B cell (primary cell): ENCODE measurements around the gene DEFB119. TPM values are rescaled to one million over a fixed set of nuclear protein-coding genes. Genes with fewer than 3 reads are reported as not detected.

Experiments
- ATAC-seq: fragments of 200-7000 bp; cut with Tn5 transposase; one replicate; pipeline ENCODE4 v1.10.0; 2021; ENCODE audit warnings: low read depth, mild to moderate bottlenecking, moderate number of reproducible peaks, moderate library complexity
- CTCF ChIA-PET: fragments of 350-600 bp; sonication (Branson Sonifier 250); formaldehyde crosslinking; loops from one replicate; lab custom pipeline; 2021; ENCODE audit warnings: antibody characterized with exemption, inconsistent platforms; lab: Charles Lee
- POLR2A ChIA-PET: fragments of 350-600 bp; sonication (Branson Sonifier 250); formaldehyde crosslinking; loops from one replicate; lab custom pipeline; 2021; ENCODE audit warnings: antibody characterized with exemption; lab: Charles Lee
- DNase-seq: peaks from one replicate; pipeline ENCODE4 v3.0.0; 2013
- H2AFZ ChIP-seq: 2 replicates; pipeline ENCODE4 v1.6.1; 2012; ENCODE audit warnings: mild to moderate bottlenecking, low read depth, low read length; ENCODE audit not compliant: insufficient read depth, poor library complexity, severe bottlenecking
- H3K27ac ChIP-seq, 2 donors: 1 replicate in 1 of 2; 2 replicates in 1 of 2; pipeline ENCODE4 v1.5.1; 2012 to 2013; ENCODE audit warnings: low read length in 2 of 2, mild to moderate bottlenecking in 2 of 2, moderate library complexity in 1 of 2
- H3K27me3 ChIP-seq, 4 experiments: fragments of 200-600 bp in 1 of 4; sonication (generic) in 1 of 4; replicated peaks in 1 of 4; 1 replicate in 2 of 4; 2 replicates in 2 of 4; pipeline versions ENCODE4 v1.6.1 to v1.7.0; 2013 to 2016; ENCODE audit warnings: low read length in 3 of 4, mild to moderate bottlenecking in 2 of 4, mixed read lengths in 1 of 4, moderate library complexity in 1 of 4; ENCODE audit not compliant: insufficient read depth in 4 of 4, control insufficient read depth in 3 of 4; ENCODE audit errors: control extremely low read depth in 1 of 4
- H3K36me3 ChIP-seq, 2 experiments: replicated peaks in 1 of 2; 1 replicate in 1 of 2; 2 replicates in 1 of 2; pipeline versions ENCODE4 v1.6.1 to v1.7.1; 2013; ENCODE audit warnings: low read length in 1 of 2; ENCODE audit not compliant: insufficient read depth in 2 of 2, control insufficient read depth in 1 of 2; ENCODE audit errors: control extremely low read depth in 1 of 2, extremely low read depth in 1 of 2
- H3K4me1 ChIP-seq, 2 donors: fragments of 200-600 bp in 1 of 2; sonication (generic) in 1 of 2; 1 replicate in 1 of 2; 2 replicates in 1 of 2; pipeline versions ENCODE4 v1.5.1 to v1.6.1; 2013 to 2017; ENCODE audit warnings: low read length in 2 of 2; ENCODE audit not compliant: control insufficient read depth in 2 of 2, insufficient read depth in 2 of 2
- H3K4me2 ChIP-seq: replicated peaks from 2 replicates; pipeline ENCODE3; 2012; ENCODE audit warnings: mild to moderate bottlenecking, low read depth, low read length; ENCODE audit not compliant: poor library complexity, severe bottlenecking
- H3K4me3 ChIP-seq, 5 experiments: fragments of 200-600 bp in 1 of 5; sonication (generic) in 1 of 5; 1 replicate in 3 of 5; 2 replicates in 2 of 5; pipeline versions ENCODE4 v1.5.1 to v1.7.0; 2011 to 2016; ENCODE audit warnings: low read length in 4 of 5, mild to moderate bottlenecking in 4 of 5, low read depth in 2 of 5, control low read depth in 1 of 5, moderate library complexity in 1 of 5; ENCODE audit not compliant: insufficient read depth in 1 of 5; ENCODE audit errors: control extremely low read depth in 1 of 5, extremely low read depth in 1 of 5
- H3K79me2 ChIP-seq: fragments of 200-600 bp; sonication (generic); one replicate; pipeline ENCODE4 v1.6.0; 2016; ENCODE audit warnings: low read length; ENCODE audit not compliant: control insufficient read depth, insufficient read depth
- H3K9ac ChIP-seq: fragments of 200-600 bp; sonication (generic); 2 replicates; pipeline ENCODE4 v1.6.1; 2017; ENCODE audit warnings: mild to moderate bottlenecking, low read length, moderate library complexity
- H3K9me3 ChIP-seq, 3 donors: one replicate each; pipeline versions ENCODE4 v1.6.1 to v1.7.1; 2013; ENCODE audit warnings: low read length in 2 of 3; ENCODE audit not compliant: control insufficient read depth in 2 of 3, insufficient read depth in 1 of 3; ENCODE audit errors: control extremely low read depth in 1 of 3
- H4K20me1 ChIP-seq: 2 replicates; pipeline ENCODE4 v1.6.0; 2012; ENCODE audit warnings: mild to moderate bottlenecking, low read length; ENCODE audit not compliant: insufficient read depth, control insufficient read depth, poor library complexity, severe bottlenecking
- H3K27ac Mint-ChIP-seq: one replicate; pipeline ENCODE4 v1.8.0; 2021; ENCODE audit warnings: mixed read lengths
- H3K27me3 Mint-ChIP-seq: one replicate; pipeline ENCODE4 v1.8.0; 2021; ENCODE audit warnings: mixed read lengths
- H3K4me1 Mint-ChIP-seq: one replicate; pipeline ENCODE4 v1.8.0; 2021; ENCODE audit warnings: mixed read lengths
- H3K4me3 Mint-ChIP-seq: one replicate; pipeline ENCODE4 v1.8.0; 2021; ENCODE audit warnings: mixed read lengths
- H3K9me3 Mint-ChIP-seq: one replicate; pipeline ENCODE4 v1.8.0; 2022; ENCODE audit warnings: mixed read lengths; ENCODE audit not compliant: insufficient read depth
- EZH2 ChIP-seq: IDR thresholded peaks from 2 replicates; pipeline ENCODE4 v1.6.1; 2012; ENCODE audit warnings: borderline replicate concordance, low read depth, mild to moderate bottlenecking, moderate library complexity, low read length; ENCODE audit not compliant: insufficient read depth, poor library complexity, severe bottlenecking
- WGBS: methylation state at CpG from one replicate; pipeline ENCODE4 v1.1.5; 2013; ENCODE audit warnings: missing lambda C conversion rate; ENCODE audit not compliant: insufficient coverage; 5-methylcytosine and 5-hydroxymethylcytosine counted together
- intact Hi-C: fragments of 100-400 bp; cut with micrococcal nuclease; formaldehyde crosslinking; loops from one replicate; pipeline ENCODE4 v1.10.0; 2022
- polyA plus RNA-seq: library from polyadenylated mRNA; depleted of rRNA; stranded (reverse); fragments of >200 nt; gene quantifications from 2 replicates; pipeline ENCODE4 v1.2.3, GENCODE V29; 2012
- total RNA-seq, 2 donors: library from RNA; stranded (reverse); fragments of 120-200 nt in 1 of 2; gene quantifications; 1 replicate in 1 of 2; 2 replicates in 1 of 2; pipeline versions ENCODE4 v1.2.3 to v1.2.4, GENCODE V29; 2013 to 2022
- TF ChIP-seq, protein P1 (sequence below): fragments of 200-600 bp; IDR thresholded peaks from one replicate; pipeline ENCODE4 v1.8.0; 2022; ENCODE audit warnings: antibody characterized with exemption, mild to moderate bottlenecking

DEFB119 gene
- total and polyA plus RNA-seq, 2 donors (not counting 1 experiment from before 2014, with no cell fraction given), result not detected

DNA sequence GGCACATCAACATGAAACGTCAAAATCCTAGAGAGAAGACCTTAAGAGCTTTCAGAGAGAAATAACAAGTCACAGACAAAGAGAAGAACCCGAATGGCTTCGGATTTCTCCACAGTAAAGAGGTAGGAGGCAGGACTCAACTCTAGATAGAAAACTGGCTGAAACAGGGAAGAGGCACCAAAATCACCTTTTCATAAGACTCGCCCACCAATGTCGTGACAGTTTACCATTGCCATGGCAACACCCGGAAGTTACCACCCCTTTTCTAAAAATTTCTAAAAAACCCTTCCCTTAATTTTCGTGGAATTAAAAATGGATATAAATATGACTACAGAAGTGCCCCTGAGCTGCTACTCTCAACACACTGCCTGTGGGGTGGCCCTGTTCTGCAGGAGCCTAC, 27.9 kb upstream of the DEFB119 start:
- H3K27me3 Mint-ChIP-seq, result no peaks in the 10 kb centered on the region

DNA sequence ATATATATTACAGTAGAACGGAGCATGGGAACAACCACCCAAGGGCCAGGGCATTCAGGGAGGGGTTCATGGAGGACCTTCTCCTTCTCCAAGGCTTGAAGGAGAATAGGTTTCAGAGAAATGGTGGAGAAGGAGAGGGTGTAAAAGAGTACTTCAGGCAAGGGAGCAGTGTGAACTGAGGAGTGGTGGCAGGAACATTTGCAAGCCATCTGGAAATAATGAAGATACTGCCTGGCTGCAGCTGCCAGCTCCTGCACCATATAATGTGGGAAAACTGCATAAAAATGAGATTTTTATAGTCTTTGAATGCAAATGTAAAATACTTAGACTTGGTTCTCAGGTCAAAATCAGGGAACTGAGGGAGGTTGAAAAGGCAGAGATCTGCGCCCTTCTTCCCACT, 25.3 kb upstream of the DEFB119 start:
- CTCF ChIA-PET, result no interaction called here
- Histone ChIP-seq H3K4me1 (no peaks in the 10 kb centered on the region), H3K36me3 (no peaks in the 10 kb centered on the region), H3K9me3 (no peaks in the 10 kb centered on the region), H4K20me1 (no peaks in the 10 kb centered on the region), H3K4me3 (no peak overlapping the region), H3K27ac (no peak overlapping the region), H3K79me2 (no peaks in the 10 kb centered on the region), H2AFZ (no peak overlapping the region), H3K4me2 (no peak overlapping the region), H3K9ac (no peak overlapping the region), H3K27me3 (no peaks in the 10 kb centered on the region)
- Mint-ChIP-seq H3K27me3 (no peaks in the 10 kb centered on the region), H3K4me1 (no peaks in the 10 kb centered on the region), H3K27ac (no peak overlapping the region), H3K9me3 (peaks cover 5% of the 10 kb centered on the region), H3K4me3 (no peak overlapping the region)
- ATAC-seq, result no peak
- no peak for TF ChIP-seq EZH2
- TF ChIP-seq, protein P1, sequence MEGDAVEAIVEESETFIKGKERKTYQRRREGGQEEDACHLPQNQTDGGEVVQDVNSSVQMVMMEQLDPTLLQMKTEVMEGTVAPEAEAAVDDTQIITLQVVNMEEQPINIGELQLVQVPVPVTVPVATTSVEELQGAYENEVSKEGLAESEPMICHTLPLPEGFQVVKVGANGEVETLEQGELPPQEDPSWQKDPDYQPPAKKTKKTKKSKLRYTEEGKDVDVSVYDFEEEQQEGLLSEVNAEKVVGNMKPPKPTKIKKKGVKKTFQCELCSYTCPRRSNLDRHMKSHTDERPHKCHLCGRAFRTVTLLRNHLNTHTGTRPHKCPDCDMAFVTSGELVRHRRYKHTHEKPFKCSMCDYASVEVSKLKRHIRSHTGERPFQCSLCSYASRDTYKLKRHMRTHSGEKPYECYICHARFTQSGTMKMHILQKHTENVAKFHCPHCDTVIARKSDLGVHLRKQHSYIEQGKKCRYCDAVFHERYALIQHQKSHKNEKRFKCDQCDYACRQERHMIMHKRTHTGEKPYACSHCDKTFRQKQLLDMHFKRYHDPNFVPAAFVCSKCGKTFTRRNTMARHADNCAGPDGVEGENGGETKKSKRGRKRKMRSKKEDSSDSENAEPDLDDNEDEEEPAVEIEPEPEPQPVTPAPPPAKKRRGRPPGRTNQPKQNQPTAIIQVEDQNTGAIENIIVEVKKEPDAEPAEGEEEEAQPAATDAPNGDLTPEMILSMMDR, result no peak
- WGBS, result 100% methylated on average over 1 of the region's 2 CpGs
- POLR2A ChIA-PET, result no interaction called here
- DNase-seq, result no peak
- intact Hi-C loops, result no loop called here

More for the DNA sequence above, 27.9 kb upstream of the DEFB119 start:
- WGBS, result no CpG with 5 or more reads among the region's 7 CpGs
- H3K27ac ChIP-seq, result no peak overlapping the region
- H4K20me1 ChIP-seq, result no peaks in the 10 kb centered on the region
- ATAC-seq, result no peak
- H3K9ac ChIP-seq, result no peak overlapping the region
- no peak overlapping the region for H2AFZ ChIP-seq
- peaks cover 0 to 3% (median 0%) of the 10 kb centered on the region in 4 experiments for H3K27me3 ChIP-seq
- no peak overlapping the region for H3K4me3 Mint-ChIP-seq
- H3K4me1 ChIP-seq, result no peaks in the 10 kb centered on the region
- H3K36me3 ChIP-seq, result no peaks in the 10 kb centered on the region
- no peaks in the 10 kb centered on the region for H3K79me2 ChIP-seq
- H3K4me2 ChIP-seq, result no peak overlapping the region
- intact Hi-C loops, result no loop called here
- no peak overlapping the region for H3K4me3 ChIP-seq
- H3K9me3 Mint-ChIP-seq, result peaks cover 5% of the 10 kb centered on the region
- POLR2A ChIA-PET, result no interaction called here
- no peaks in the 10 kb centered on the region for H3K9me3 ChIP-seq
- CTCF ChIA-PET, result no interaction called here
- no peaks in the 10 kb centered on the region for H3K4me1 Mint-ChIP-seq
- no peak for DNase-seq
- TF ChIP-seq EZH2, result no peak
- TF ChIP-seq, protein P1, result no peak
- no peak overlapping the region for H3K27ac Mint-ChIP-seq
